Stimulated activated CD8-positive, alpha-beta memory T cell treated with anti-CD3 and anti-CD28 coated beads, Interleukin-4, amount 100 ng/mL, for 4 hours (primary cell): Measurements from ENCODE around the gene NCAPG2.
"Not testable (repeated sequence)": the region's sequence is repeated elsewhere in the genome, so short reads cannot be mapped to it uniquely, and the experiment has no call there.

Source experiments
- DNase-seq, 2 donors: peaks; one replicate each; pipeline ENCODE4 v3.0.0-alpha.2; 2020; ENCODE audit warnings: low read depth in 2 of 2, low spot score in 1 of 2

NCAPG2 gene

GRCh38 chr7:158706710-158707590, 2.3 kb upstream of the NCAPG2 start:
- DNase-seq, result no peak

- no peak for DNase-seq
These were observed 1.7 kb upstream of the NCAPG2 start for GRCh38 chr7:158706273-158706704.

- DNase-seq, result no peak
These were observed 738 bp upstream of the NCAPG2 start for GRCh38 chr7:158705234-158705850.

GRCh38 chr7:158703679-158704523, 703 bp downstream of the NCAPG2 start:
- DNase-seq, result not testable (repeated sequence)

GRCh38 chr7:158702944-158703343, 1.7 kb downstream of the NCAPG2 start:
- DNase-seq, result no peak

GRCh38 chr7:158702196-158702595, 2.4 kb downstream of the NCAPG2 start:
- DNase-seq, result no peak

- DNase-seq, result no peak
These were observed 4.6 kb downstream of the NCAPG2 start for GRCh38 chr7:158700008-158700407.

GRCh38 chr7:158699341-158699740, 5.3 kb downstream of the NCAPG2 start:
- DNase-seq, result no peak

- no peak for DNase-seq
These were observed 5.9 kb downstream of the NCAPG2 start for GRCh38 chr7:158698657-158699195.

- not testable (repeated sequence) for DNase-seq
These were observed 7.0 kb downstream of the NCAPG2 start for GRCh38 chr7:158697597-158697996.

- peak in 1 of 2 donors; percentile 19 for DNase-seq
These were observed 8.7 kb downstream of the NCAPG2 start for GRCh38 chr7:158695726-158696452.

GRCh38 chr7:158695056-158695455, 9.5 kb downstream of the NCAPG2 start:
- no peak for DNase-seq

GRCh38 chr7:158694650-158695049, 10.0 kb downstream of the NCAPG2 start:
- no peak for DNase-seq

GRCh38 chr7:158689488-158689887, 15.1 kb downstream of the NCAPG2 start:
- DNase-seq, result no peak

GRCh38 chr7:158687406-158687805, 17.2 kb downstream of the NCAPG2 start:
- DNase-seq, result no peak

- no peak for DNase-seq
These were observed 18.9 kb downstream of the NCAPG2 start for GRCh38 chr7:158685693-158686092.

GRCh38 chr7:158684329-158684728, 20.3 kb downstream of the NCAPG2 start:
- DNase-seq, result no peak

GRCh38 chr7:158683541-158683940, 21.1 kb downstream of the NCAPG2 start:
- no peak for DNase-seq

GRCh38 chr7:158682456-158682855, 22.1 kb downstream of the NCAPG2 start:
- DNase-seq, result no peak

- DNase-seq, result no peak
These were observed 23.9 kb downstream of the NCAPG2 start for GRCh38 chr7:158680754-158681153.

GRCh38 chr7:158676906-158677305, 27.7 kb downstream of the NCAPG2 start:
- no peak for DNase-seq
